CD4-positive, alpha-beta T cell treated with Interleukin-10 for 1 hour (primary cell): Measurements from ENCODE around the gene ROR2.
A peak's percentile ranks its signal among the peaks of the same experiment; 100 is the strongest.

ENCODE experiments used
- DNase-seq: peaks from one replicate; pipeline ENCODE4 v3.0.0-alpha.2; 2020

The ROR2 gene

DNA sequence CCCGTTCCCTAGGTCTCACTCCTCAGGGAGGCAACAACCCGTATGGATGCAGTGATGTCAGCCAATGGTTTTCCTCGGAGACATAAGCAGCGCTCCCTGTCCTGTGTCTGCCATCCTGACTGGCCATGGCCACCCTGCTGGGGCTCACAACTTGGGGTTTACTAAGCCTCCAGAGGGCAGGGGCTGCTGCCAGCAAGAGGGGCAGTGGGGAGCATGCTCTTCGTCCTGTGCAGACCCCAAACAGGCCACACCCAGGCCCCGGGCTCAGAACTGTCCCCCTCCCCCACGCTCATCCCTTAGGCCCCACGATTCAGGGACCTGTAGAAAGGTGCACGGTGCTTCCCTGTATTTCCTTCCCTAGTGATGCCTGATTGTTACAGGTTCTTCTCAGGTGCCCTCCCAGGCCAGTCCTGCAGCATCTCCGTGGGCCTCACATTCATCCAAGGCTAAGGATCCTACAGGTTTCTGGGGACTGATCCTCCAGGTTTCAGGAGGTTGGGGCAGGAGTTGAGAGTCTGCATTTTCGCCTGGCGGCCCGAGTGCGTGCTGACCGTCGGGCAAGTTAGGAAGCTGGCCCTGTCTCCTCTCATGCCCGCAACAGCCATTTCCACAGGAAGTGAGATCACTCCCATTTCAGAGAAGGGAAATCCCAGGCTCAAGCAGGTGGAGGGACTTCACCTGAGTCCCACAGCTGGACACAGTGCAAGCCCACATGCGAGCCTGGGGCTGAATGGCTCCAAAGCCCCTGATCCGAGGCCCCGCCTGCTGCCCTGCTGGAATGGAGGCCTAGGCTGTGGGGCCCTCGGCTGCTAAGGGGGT, 217.6 kb downstream of the ROR2 start:
- DNase-seq: no peak

DNA sequence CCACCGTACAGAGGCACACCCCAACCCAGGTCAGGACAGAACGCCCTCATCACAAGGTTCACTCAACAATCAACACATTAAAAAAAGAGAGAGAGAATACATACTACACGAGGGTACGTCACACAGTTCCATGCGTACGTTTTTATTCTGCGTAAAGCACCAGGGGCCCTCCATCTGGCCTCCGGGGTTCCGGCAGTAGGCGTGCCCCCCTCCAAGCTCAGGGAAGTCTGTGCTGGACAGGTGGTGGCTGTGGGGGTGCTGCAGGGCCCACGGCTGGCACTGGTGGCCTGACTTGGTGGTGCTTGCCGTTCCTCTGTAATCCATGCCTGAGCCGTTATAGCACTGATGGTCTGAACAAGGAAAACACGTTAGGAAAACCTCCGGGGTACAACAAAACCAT, 219.2 kb downstream of the ROR2 start:
- DNase-seq: no peak

DNA sequence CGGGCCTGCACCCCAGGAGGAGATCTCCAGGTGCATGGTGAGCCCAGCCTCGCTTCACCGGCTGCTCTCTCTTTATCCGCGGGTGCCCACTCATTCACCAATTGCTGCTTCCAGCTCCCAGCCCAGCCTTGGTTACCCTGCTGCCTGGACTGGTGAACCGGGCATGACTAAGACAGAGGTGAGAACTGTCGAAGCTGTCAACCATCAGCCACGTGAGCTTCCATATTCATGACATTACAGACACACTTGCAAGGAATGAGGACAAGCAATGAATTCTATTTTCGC, 220.5 kb downstream of the ROR2 start:
- DNase-seq: no peak

DNA sequence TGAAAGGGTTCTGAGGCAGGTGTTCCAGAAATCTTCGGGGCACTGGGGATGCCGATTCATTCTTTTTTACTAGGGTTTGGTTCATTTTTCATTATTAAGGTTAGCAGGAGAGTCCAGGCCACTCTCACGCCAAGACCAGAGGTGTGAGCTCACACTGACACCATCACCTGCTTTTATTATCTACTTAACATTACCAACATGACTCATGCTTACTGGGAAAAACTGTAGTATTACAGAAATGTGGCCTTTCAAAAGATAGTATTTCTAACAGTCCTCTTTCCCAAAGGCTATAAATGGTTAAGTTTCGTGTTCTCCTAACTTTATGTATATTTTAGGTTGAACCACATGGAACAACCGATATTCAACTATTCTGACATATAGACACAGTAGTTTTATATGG, 222.1 kb downstream of the ROR2 start:
- DNase-seq: no peak

DNA sequence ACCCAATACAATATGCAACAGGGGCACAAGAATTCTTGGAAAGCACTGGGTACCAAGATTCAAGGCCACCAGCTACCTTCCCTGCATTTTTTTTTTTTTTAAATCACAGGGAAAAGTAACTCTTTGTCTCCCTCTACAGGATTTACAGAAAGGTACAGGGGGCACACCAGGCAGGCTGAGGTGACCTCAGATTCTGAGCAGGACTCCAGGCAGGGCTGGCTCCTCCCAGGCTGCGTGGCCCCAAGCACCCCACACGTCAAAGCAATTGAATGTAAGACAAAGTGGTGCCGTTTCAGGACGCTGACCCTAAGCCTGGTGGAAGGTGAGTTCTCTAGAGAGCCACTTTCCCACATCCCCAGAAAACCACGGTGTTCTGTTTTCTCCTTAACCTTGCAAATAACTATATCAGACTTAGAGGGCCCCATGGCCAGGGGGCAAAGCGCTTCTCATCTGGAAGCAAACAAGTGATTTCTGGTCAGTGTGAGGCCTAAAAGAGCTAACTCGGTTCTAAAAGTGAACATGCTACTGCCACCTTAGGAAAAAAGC, 222.6 kb downstream of the ROR2 start:
- peak; percentile 42 for DNase-seq

DNA sequence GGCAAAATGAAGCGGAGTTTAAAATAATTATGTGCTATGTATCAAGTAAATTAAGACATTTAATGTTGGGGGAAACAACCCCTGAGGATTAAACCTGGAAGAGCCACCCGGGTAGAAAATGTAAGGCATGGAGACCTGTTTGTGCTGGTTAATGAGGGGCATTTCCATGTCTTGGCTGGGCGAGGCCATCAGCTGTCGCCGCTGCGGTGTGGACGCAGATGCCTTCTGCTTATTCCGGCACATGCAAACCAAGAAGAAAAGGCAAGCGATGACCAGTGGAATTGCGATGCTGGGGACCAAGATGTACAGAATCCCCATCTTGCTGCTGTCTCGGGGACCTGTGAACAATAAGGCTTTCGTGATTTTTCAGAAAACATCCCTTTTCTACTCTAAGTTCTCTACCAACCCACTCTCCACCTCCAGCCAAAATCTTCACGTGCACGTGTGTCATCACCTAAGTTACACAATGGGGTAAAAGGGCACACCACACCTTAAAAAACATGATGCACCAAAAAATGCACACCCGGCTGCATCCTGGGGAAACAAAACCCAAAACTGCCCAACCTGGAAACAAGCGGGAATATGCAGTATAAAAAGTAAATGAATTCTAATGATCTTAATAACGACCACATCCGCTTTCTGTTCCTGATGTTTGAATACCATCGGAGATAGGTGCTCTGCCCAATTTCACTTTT, 223.5 kb downstream of the ROR2 start:
- DNase-seq: no peak

DNA sequence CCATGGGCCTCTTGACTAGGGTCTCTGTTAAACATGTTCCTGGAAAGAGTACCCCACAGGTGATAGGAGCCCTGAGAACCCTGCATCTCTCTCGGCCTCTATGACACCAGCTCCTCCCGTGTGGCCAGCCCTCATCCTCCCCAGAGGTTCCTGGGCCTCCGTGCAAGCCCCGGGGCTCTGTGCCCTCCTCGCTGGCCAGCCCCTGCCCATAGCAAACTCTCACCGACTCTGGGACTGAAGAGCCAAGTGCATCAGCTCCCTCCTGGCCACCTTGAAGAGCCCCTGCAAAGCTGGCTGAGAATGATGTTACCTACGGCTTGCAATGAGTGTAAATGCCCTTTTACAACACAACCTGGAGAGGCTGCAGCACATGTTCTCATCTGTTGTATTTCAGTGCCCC, 224.4 kb downstream of the ROR2 start:
- DNase-seq: no peak

DNA sequence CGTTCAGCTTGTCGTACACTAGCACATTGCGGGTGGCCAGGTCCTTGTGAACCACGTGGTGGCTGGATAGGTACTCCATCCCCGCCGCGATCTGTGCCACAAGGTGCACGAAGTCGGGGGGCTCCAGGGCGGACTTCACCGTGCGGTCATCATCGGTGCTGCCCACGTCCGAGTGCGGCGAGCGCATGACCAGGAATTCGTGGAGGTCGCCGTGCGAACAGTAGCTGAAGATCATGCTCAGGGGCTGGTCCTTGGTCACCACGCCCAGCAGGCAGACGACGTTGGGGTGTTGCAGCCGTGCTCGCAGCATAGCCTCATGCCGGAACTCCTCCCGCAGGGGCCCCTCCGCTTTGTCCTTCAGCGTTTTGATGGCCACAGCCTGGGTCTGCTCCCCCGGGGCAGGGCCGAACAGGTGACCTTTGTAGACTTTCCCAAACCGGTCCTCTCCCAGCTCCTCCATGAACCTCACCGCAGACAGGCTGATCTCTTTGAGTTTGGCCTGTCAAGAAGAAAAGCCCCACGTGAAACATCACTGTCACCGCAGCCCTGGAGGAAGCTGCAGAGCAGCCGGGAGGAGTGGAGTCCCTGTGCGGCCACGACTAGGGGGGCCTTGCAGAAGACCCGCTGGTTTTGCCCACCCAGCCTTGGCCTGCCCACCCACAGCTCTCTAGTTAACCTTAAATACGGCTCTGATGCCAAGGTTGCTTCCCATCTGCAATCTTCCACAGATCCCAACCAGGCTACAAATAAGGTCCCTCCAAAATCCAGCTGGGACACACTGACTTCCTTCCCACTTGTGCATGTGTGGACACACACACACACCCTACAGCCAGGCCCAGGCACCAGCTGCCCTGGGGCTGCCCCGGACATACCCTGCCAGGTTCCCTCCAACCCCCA, 225.2 kb downstream of the ROR2 start:
- DNase-seq: no peak

DNA sequence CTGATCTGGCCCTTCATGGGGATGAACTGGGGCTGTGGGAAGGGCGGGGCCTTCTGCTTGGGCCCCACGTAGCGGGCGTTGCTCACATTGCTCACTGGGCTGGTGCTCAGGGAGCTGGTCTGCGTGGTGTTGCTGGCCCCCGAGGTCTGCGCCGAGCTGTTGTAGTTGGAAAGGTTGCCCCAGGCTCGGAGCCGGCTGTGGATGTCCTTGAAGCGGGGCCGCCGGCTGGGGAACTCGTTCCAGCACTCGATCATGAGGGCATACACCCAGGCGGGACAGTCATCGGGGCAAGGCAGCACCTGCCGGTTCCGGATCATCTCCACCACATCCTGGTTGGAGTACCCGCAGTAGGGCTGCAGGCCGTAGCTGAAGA, 226.0 kb downstream of the ROR2 start:
- DNase-seq: no peak

DNA sequence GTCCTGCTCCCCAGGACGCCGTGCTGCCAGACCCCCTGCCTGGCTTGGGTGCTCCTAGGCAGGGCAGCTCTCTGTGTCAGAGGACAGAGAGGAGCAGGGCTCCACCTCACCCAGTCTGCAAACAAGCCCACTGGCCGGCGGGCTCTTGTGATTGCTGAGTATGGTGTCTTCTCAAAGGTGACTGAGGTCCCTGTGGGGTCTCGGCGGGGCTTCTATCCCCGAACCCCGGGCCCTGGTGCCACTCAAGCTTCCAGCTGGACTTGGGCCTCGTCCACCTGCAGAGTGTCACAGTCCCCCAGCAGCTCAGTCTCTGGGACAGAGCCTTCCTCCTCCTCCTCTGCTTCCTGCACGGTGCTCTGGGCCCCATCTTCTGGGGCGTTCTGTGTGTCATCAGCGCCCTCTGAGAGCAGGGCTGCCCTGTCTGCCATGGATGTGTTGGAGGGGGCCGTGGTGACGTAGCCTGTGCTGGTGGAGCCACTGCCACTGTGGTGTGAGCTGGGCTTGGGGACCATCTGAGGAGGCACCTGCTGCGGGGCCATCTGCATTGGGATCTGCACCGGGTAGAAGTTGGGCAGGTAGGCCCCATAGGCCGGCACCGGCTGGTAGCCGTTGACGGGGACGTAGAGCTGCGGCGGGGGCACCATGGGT, 226.5 kb downstream of the ROR2 start:
- DNase-seq: no peak

DNA sequence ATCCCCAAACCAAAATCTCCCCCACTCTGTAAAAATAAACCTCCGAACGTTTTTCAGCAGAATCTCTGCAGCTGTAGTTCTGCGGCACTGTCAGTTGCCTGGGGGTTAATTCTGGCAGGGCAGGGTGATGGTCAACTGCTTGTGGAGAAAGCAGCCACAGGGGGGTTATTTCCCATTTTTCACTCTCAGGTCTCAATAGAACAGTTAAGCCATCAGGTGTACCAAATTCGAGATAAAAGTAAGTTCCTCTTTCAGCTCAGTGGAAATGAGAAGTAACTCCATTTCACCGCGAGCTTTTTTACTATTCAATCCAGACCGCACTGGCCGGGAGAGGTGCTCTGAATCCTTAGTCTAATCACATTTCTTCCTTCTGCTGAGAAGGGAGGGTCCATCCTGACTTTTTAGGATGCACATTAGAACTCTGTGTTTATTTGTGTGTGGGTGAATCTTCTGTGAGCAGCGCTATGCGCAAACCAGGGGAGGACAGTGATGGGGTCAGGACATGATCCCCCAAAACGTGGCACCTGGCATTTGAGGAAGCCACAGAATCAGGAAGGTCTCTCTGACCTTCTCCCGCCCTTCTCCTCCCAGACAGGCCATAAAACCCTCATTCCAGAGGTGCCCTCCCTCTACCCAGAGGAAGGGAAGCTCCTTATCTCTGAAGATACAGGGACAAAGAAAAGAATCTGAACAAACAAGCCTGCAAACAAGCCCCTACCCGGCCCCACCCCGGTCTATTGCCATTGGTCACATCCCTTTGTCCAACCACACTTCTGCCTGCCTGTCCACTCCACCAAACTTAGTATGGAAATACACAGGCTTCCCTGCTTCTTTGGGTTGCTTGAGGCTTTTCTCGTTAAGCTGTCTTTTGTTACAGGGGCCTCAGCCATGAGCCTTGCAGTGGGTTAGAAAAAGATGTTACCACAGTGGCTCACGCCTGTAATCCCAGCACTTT, 229.0 kb downstream of the ROR2 start:
- DNase-seq: no peak

DNA sequence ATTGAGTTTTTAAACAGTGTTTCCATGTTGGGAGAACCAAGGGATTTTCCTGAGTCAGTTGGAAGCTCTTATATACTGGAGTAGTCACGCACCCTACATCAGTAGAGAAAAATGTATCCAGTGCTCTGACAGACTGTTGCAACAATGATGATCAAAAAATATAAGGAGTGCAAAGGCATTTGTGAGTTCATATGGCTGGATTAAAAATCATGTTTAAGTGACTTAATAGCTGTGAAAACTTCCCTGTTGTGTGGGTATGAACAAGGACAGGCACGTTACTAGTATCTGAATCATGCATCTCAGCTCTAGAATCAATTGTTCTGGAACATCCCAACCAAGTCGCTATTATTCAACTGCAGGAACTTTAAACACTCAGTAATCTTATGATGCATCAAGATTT, 229.7 kb downstream of the ROR2 start:
- no peak for DNase-seq

DNA sequence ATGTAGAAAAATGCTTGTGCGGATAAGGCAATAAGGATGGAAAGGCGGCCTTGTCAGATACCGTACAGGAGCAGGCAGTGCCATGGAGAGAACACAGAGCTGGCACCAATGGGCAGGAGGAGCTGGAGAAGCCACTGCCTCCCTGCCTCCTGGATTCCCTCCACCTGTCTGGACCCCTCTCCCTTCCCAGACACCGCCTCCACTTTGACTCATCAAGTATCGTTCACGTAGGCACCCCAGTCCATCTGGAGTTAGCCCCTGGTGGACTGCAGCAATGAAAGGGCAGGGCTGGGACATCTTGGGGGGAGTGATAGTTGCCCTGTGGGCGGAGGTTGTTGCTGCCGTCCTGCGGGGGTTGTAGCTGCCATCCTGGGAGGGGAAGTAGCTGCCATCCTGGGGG, 232.0 kb downstream of the ROR2 start:
- DNase-seq: no peak

DNA sequence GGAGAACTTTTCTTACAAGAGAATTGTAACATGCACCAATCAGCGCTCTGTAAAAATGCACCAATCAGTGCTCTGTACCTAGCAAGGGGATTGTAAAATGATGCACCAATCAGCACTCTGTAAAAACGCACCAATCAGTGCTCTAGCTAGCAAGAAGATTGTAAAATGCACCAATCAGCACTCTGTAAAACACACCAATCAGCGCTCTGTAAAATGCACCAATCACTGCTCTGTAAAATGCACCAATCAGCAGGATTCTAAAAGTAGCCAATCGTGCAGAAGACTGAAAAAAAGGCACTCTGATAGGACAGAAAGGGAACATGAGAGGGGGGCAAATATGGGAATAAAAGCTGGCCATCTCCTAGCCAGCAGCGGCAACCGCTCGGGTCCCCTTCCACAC, 233.2 kb downstream of the ROR2 start:
- DNase-seq: no peak

DNA sequence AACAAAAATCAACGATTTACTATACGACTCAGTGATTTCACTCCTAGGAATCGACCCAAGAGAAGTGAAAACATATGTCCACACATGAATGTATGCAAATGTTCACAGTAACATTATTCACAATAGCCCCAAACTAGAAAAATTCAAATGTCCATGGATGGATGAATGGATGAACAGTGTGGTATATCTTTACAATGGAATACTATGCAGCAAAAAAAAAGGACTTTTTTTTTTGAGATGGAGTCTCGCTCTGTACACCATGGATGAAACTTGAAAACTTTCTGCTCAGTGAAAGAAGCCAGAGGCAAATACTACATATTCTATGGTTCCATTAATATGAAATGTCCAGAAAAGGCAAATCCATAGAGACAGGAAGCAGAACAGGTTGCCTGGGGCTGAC, 233.8 kb downstream of the ROR2 start:
- no peak for DNase-seq

DNA sequence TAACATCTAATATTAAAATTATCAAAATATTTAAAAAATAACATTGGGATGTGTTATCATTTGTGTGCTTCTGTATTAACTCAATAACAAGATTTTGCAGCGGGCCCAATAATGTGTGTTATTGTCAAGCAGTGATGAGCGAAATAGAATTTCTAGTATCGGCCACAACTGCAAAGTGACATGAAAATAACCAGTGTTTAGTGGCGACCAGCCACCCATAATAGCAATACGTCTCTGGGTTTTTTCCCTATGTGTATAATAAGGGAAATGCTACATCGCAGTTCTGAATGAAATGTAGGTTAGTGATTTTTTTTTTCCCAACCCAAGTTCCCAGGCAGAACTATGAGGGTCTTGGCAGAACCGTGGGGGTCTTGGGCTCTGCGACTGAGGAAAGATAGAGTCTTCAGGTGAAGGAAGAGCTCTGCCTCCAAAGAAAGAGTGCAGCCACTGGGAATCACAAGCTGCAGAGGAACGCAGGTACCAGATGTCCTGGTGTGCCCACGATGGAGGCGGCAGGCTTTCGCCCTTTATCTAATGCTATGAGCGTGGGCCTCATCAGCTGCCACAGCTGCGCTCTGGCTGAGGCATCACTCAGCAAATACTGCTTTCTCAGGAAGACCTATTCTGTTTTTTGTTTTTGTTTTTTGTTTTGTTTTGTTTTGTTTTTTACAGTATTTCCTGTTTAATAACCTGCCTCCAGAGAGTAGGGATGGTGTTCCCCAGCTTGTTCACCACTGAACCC, 235.0 kb downstream of the ROR2 start:
- no peak for DNase-seq

DNA sequence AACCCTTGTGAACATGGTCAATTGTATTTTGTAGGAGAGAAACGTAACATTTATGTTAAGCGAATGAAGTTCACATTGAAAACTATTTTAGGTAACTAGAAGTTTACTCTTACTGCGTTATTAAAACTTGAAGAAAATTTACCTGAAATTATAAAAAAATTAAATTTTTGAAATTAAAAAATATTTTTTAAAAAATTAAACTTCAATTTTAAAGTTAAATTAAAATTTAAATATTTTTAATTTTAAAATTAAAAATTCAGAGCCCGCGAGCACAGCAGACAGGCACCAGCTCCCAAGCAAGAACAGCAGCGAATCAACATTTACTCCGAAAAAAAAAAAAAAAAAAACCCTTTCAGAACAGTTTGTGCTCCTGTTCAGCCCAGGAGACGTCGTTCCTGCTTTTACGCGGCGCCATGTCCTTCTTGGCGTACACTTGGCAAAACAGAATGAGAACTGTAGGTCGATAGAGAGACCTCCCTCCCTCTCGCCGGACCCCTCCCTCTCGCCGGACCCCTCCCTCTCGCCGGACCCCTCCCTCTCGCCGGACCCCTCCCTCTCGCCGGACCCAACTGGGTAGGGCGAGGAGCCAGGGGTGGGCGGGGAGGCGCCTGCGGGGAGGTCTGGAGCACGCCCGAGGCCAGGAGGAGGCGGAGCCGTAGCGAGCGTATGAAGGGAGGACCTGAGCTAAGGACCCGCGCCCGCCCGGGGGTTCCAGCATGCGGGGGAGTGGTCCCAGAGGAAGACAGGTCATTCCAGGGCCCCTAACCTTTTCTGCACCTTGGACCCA, 235.8 kb downstream of the ROR2 start:
- DNase-seq: peak; percentile 18

DNA sequence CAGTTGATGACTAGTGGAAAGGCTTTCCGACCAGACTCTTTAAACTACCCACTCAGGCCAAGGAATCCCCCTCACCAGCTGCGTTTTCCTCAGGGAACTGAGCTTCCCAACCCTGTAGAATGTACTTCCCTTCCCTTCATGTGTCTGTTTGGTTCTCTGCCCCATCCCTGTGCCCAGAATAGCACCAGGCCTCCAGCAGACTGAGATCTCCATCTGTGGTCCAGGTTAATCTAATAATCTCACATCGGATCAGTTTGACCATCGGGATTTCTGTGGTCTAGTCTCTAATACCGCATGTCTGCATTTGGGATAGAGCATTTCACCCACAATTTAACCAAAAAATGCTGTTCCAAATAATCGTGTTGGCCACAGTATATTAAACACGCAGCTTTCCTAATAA, 237.2 kb downstream of the ROR2 start:
- DNase-seq: no peak

DNA sequence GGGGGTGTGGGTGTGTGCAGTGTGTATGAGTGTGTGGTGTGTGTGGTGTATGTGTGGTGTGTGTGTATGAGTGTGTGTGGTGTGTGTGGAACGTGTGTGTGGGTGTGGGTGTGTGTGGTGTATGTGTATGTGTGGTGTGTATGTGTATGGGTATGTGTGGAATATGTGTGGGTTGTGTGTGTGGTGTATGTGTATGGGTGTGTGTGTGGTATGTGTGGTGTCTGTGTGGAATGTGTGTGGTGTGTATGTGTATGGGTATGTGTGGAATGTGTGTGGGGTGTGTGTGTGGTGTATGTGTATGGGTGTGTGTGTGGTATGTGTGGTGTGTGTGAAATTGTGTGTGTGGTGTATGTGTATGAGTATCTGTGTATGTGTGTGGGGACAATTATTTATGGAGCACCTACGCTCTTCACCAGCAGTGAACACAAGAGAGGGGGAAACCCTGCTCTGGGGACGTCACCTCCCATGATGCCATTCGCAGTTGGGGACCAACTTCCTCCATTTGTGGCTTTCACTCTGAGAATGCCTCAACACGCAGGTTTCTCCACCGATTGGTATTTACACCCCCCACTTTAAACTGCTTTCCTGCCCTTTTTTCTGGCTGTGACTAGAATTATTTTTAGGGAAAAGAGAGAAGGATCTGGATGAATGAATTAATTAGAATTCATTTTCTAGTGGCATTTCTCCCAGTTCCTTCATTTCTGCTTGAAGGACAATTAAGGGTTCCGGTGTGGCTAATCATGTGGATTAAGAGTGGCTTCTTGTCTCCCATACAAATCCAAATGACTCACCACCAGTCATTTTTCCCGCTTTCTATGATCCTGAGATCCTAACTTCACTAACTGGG, 238.1 kb downstream of the ROR2 start:
- peak; percentile 69 for DNase-seq
